ENCODE results near the gene TNFRSF14. TPM values are rescaled to one million over a fixed set of nuclear protein-coding genes. Genes with fewer than 3 reads are reported as not detected.
A peak's percentile ranks its signal among the peaks of the same experiment; 100 is the strongest.

The TNFRSF14 gene
- total RNA-seq, 2 donors from 2014 or later, result 25.9 to 58.3 TPM

- no peaks in the 10 kb centered on the region for H3K4me1 ChIP-seq
- 76 to 85% methylated on average over 10 to 33 of the region's 48 CpGs for WGBS, 2 donors
- TF ChIP-seq POLR2A (IDR thresholded peaks at IDR 0.05), result no peak
- TF ChIP-seq, protein P1, sequence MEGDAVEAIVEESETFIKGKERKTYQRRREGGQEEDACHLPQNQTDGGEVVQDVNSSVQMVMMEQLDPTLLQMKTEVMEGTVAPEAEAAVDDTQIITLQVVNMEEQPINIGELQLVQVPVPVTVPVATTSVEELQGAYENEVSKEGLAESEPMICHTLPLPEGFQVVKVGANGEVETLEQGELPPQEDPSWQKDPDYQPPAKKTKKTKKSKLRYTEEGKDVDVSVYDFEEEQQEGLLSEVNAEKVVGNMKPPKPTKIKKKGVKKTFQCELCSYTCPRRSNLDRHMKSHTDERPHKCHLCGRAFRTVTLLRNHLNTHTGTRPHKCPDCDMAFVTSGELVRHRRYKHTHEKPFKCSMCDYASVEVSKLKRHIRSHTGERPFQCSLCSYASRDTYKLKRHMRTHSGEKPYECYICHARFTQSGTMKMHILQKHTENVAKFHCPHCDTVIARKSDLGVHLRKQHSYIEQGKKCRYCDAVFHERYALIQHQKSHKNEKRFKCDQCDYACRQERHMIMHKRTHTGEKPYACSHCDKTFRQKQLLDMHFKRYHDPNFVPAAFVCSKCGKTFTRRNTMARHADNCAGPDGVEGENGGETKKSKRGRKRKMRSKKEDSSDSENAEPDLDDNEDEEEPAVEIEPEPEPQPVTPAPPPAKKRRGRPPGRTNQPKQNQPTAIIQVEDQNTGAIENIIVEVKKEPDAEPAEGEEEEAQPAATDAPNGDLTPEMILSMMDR (IDR thresholded peaks at IDR 0.05), result no peak
- H3K4me3 ChIP-seq, result no peak overlapping the region
- H3K36me3 ChIP-seq (replicated peaks in 1 of 2; ENCODE audit: insufficient read depth in 1 of 2, low read depth in 2 of 2), result no peaks in the 10 kb centered on the region
- H3K27ac ChIP-seq, result no peak overlapping the region
- DNase-seq, result peak in 1 of 4 donors; percentile 9
- no peaks in the 10 kb centered on the region for H3K27me3 ChIP-seq
- intact Hi-C loops (cut with DNase I), result no loop called here
- ATAC-seq, result no peak
- no peaks in the 10 kb centered on the region for H3K9me3 ChIP-seq
Measured at GRCh38 chr1:2605509-2606395, 49.6 kb downstream of the TNFRSF14 start.

DNA sequence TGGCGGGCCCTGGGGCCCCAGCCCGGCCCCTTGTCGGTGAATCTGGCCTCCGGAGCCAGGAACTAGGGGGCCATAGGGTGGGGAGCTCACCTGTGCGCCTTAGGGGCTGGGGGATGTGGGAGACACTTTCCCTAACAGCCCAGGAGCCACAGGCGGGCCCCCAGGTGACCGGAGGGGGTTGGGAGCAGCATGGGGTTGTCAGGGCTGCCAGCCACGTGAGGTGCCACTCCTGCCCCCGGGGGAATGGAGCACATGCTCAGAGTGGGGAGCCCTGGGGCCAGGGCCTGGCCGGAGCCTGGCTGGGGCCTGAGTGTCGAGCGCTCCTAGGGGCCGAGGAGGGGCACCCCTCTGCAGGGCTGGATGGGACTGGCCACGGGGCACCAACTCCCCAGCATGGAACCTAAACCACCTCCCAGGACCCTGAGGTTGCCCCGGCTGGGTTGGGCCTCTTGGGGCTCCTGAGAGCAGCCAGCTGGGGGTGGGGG lies 50.3 kb downstream of the TNFRSF14 start:
- Histone ChIP-seq H3K4me1 (no peaks in the 10 kb centered on the region), H3K36me3 (replicated peaks in 1 of 2; ENCODE audit: insufficient read depth in 1 of 2, low read depth in 2 of 2) (no peaks in the 10 kb centered on the region), H3K27ac (no peak overlapping the region), H3K4me3 (no peak overlapping the region), H3K9me3 (no peaks in the 10 kb centered on the region), H3K27me3 (no peaks in the 10 kb centered on the region)
- intact Hi-C loops (cut with DNase I), result no loop called here
- ATAC-seq, result no peak
- TF ChIP-seq POLR2A (IDR thresholded peaks at IDR 0.05), result no peak
- TF ChIP-seq, protein P1 (IDR thresholded peaks at IDR 0.05), result no peak
- 74 to 77% methylated on average over 5 to 15 of the region's 15 CpGs for WGBS, 2 donors
- no peak for DNase-seq

GRCh38 chr1:2606881-2607621 lies 50.9 kb downstream of the TNFRSF14 start:
- intact Hi-C loops (cut with DNase I), result no loop called here
- 74 to 85% methylated on average over 23 to 27 of the region's 36 CpGs for WGBS, 2 donors
- no peak for ATAC-seq

DNA sequence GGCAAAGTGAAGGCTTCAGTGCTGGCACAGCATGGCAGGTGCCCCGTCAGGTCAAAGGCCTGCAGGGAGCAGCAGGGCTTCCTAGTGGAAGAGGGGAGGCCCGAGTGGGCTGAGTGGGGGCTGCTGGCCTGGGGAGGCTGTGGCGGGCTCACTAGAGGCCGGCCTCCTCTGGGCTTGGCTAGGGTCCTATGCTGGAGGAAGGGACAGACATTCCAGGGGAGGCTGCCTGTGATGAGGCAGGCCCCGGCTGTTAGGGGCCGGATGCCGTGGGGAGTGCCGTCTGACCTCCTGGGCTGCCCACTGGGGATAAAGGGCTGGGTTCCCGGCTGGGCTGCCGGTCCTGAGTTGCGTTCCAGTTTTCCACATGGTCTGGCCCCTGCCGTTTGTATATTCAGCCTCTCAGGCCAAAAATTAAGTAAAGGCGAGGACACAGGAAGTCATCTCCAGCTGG lies 51.5 kb downstream of the TNFRSF14 start:
- TF ChIP-seq, protein P1 (IDR thresholded peaks at IDR 0.05), result no peak
- TF ChIP-seq POLR2A (IDR thresholded peaks at IDR 0.05), result no peak
- no peaks in the 10 kb centered on the region for H3K9me3 ChIP-seq
- ATAC-seq (no peak), DNase-seq (peak in 1 of 4 donors; percentile 17)
- H3K27ac ChIP-seq, result no peak overlapping the region
- WGBS, 2 donors, result 66 to 83% methylated on average over 4 to 12 of the region's 13 CpGs
- no peak overlapping the region for H3K4me3 ChIP-seq
- no peaks in the 10 kb centered on the region for H3K4me1 ChIP-seq
- H3K36me3 ChIP-seq (replicated peaks in 1 of 2; ENCODE audit: insufficient read depth in 1 of 2, low read depth in 2 of 2), result no peaks in the 10 kb centered on the region
- H3K27me3 ChIP-seq, result no peaks in the 10 kb centered on the region
- intact Hi-C loops (cut with DNase I), result no loop called here

More at GRCh38 chr1:2606881-2607621, 50.9 kb downstream of the TNFRSF14 start:
- Histone ChIP-seq H3K27me3 (no peaks in the 10 kb centered on the region), H3K4me1 (no peaks in the 10 kb centered on the region), H3K9me3 (no peaks in the 10 kb centered on the region), H3K4me3 (no peak overlapping the region), H3K27ac (no peak overlapping the region), H3K36me3 (replicated peaks in 1 of 2; ENCODE audit: insufficient read depth in 1 of 2, low read depth in 2 of 2) (no peaks in the 10 kb centered on the region)
- no peak for TF ChIP-seq POLR2A (IDR thresholded peaks at IDR 0.05)
- TF ChIP-seq, protein P1 (IDR thresholded peaks at IDR 0.05), result no peak
- no peak for DNase-seq

Measured in body of pancreas (tissue), 4 donors.